ENCODE measurements around the gene HOXA9. TPM values are rescaled to one million over a fixed set of nuclear protein-coding genes. Genes with fewer than 3 reads are reported as not detected.
A peak's percentile ranks its signal among the peaks of the same experiment; 100 is the strongest.

HOXA9 gene
- total RNA-seq, 1 donor from 2014 or later: not detected

GRCh38 chr7:27197137-27198042 lies 32.1 kb upstream of the HOXA9 start:
- Mint-ChIP-seq H3K9me3 (ENCODE audit: unreplicated experiment) (peaks cover 17% of the 10 kb centered on the region), H3K27ac (ENCODE audit: unreplicated experiment) (no peak overlapping the region), H3K4me1 (ENCODE audit: low read depth, unreplicated experiment) (no peaks in the 10 kb centered on the region), H3K4me3 (ENCODE audit: unreplicated experiment) (no peak overlapping the region), H3K36me3 (ENCODE audit: low read depth, unreplicated experiment) (no peaks in the 10 kb centered on the region), H3K27me3 (ENCODE audit: low read depth, unreplicated experiment) (peaks cover 82% of the 10 kb centered on the region)
- Histone ChIP-seq H3K4me3 (ENCODE audit: insufficient read depth, low read depth, low read length) (no peak overlapping the region), H3K27ac (ENCODE audit: low read depth, low read length) (no peak overlapping the region), H3K79me2 (ENCODE audit: insufficient read depth, low read length) (no peaks in the 10 kb centered on the region), H2AFZ (ENCODE audit: low read depth, low read length) (no peak overlapping the region), H3K9me3 (ENCODE audit: insufficient read depth, low read depth, low read length) (peaks cover 8% of the 10 kb centered on the region), H3K9ac (ENCODE audit: low read length) (no peak overlapping the region), H3K4me1 (ENCODE audit: insufficient read depth, low read length) (no peaks in the 10 kb centered on the region), H3K36me3 (ENCODE audit: insufficient read depth, low read length) (no peaks in the 10 kb centered on the region), H3K4me2 (ENCODE audit: low read length) (no peak overlapping the region), H3K27me3 (ENCODE audit: insufficient read depth, low read length) (peaks cover 94% of the 10 kb centered on the region), H4K20me1 (ENCODE audit: insufficient read depth, low read length) (peaks cover 27% of the 10 kb centered on the region)
- TF ChIP-seq EZH2 (IDR thresholded peaks at IDR 0.05; ENCODE audit: insufficient read depth, low read length) (peak; percentile 22), CTCF (IDR thresholded peaks at IDR 0.05; ENCODE audit: insufficient read depth, low read depth, low read length) (no peak)
- FAIRE-seq: no peak
- DNase-seq (ENCODE audit: low read depth): no peak

- Mint-ChIP-seq H3K9me3 (ENCODE audit: unreplicated experiment) (peaks cover 15% of the 10 kb centered on the region), H3K4me3 (ENCODE audit: unreplicated experiment) (no peak overlapping the region), H3K27me3 (ENCODE audit: low read depth, unreplicated experiment) (peaks cover 81% of the 10 kb centered on the region), H3K27ac (ENCODE audit: unreplicated experiment) (no peak overlapping the region), H3K4me1 (ENCODE audit: low read depth, unreplicated experiment) (no peaks in the 10 kb centered on the region), H3K36me3 (ENCODE audit: low read depth, unreplicated experiment) (no peaks in the 10 kb centered on the region)
- H3K27ac ChIP-seq (ENCODE audit: low read depth, low read length): no peak overlapping the region
- no peak overlapping the region for H3K4me2 ChIP-seq (ENCODE audit: low read length)
- no peaks in the 10 kb centered on the region for H3K36me3 ChIP-seq (ENCODE audit: insufficient read depth, low read length)
- no peak overlapping the region for H3K4me3 ChIP-seq (ENCODE audit: insufficient read depth, low read depth, low read length)
- H3K9me3 ChIP-seq (ENCODE audit: insufficient read depth, low read depth, low read length): peaks cover 6% of the 10 kb centered on the region
- H3K79me2 ChIP-seq (ENCODE audit: insufficient read depth, low read length): no peaks in the 10 kb centered on the region
- DNase-seq (ENCODE audit: low read depth) (peak; percentile 33), FAIRE-seq (peak; percentile 54)
- peaks cover 17% of the 10 kb centered on the region for H4K20me1 ChIP-seq (ENCODE audit: insufficient read depth, low read length)
- TF ChIP-seq EZH2 (IDR thresholded peaks at IDR 0.05; ENCODE audit: insufficient read depth, low read length) (no peak), CTCF (IDR thresholded peaks at IDR 0.05; ENCODE audit: insufficient read depth, low read depth, low read length) (peak; percentile 79)
- H3K27me3 ChIP-seq (ENCODE audit: insufficient read depth, low read length): peaks cover 94% of the 10 kb centered on the region
- H2AFZ ChIP-seq (ENCODE audit: low read depth, low read length): no peak overlapping the region
- no peaks in the 10 kb centered on the region for H3K4me1 ChIP-seq (ENCODE audit: insufficient read depth, low read length)
- H3K9ac ChIP-seq (ENCODE audit: low read length): no peak overlapping the region
These were observed 31.0 kb upstream of the HOXA9 start for GRCh38 chr7:27196287-27196767.

All from astrocyte (in vitro differentiated cells and primary cell).